GM13976 (cell line): Measurements from ENCODE around the gene RRBP1.

Source experiments
- DNase-seq: peaks from one replicate; pipeline ENCODE4 v3.0.0; 2012; ENCODE audit warnings: low spot score
- CTCF ChIP-seq: IDR thresholded peaks from 2 replicates; pipeline ENCODE4 v1.5.1; 2012; ENCODE audit warnings: borderline replicate concordance, mild to moderate bottlenecking; ENCODE audit not compliant: insufficient read depth; ENCODE audit errors: extremely low read depth, missing control alignments, control extremely low read depth
- in situ Hi-C: fragments of 300-500 bp; cut with MboI; formaldehyde crosslinking; loops from one replicate; pipeline ENCODE4 v1.12.0; 2022; ENCODE audit warnings: low sequenced_read_pairs, mixed read lengths, inconsistent platforms; ENCODE audit not compliant: unreplicated experiment

RRBP1 gene

GRCh38 chr20:17655865-17656479, 26.1 kb downstream of the RRBP1 start:
- TF ChIP-seq CTCF: no peak
- DNase-seq: peak; percentile 17
- in situ Hi-C loops: no loop called here

DNA sequence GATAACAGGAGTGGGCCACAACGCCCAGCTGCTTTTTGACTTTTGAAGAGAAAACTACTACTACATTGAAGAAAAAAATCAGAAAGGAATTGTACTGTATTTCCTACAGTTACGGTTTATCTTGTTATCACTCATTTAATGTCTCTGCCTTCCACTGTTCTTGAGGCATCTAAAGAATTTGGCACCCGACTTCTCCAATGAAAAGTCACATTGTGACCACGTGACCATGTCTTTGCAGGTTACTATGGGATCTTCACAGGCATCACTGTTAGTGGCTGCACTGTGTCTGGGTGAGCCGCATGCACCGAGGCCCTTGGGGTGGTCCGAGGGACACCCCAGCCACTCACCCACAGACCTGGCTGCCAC, 26.8 kb downstream of the RRBP1 start:
- no peak for TF ChIP-seq CTCF
- in situ Hi-C loops: no loop called here
- peak; percentile 14 for DNase-seq

- peak; percentile 32 for TF ChIP-seq CTCF
- peak; percentile 20 for DNase-seq
- in situ Hi-C loops: no loop called here
These were observed 27.3 kb downstream of the RRBP1 start for GRCh38 chr20:17654649-17655285.

GRCh38 chr20:17653835-17654648, 28.0 kb downstream of the RRBP1 start:
- no peak for TF ChIP-seq CTCF
- DNase-seq: peak; percentile 13
- in situ Hi-C loops: no loop called here

GRCh38 chr20:17652411-17652810, 29.6 kb downstream of the RRBP1 start:
- in situ Hi-C loops: no loop called here
- no peak for TF ChIP-seq CTCF
- peak; percentile 29 for DNase-seq

DNA sequence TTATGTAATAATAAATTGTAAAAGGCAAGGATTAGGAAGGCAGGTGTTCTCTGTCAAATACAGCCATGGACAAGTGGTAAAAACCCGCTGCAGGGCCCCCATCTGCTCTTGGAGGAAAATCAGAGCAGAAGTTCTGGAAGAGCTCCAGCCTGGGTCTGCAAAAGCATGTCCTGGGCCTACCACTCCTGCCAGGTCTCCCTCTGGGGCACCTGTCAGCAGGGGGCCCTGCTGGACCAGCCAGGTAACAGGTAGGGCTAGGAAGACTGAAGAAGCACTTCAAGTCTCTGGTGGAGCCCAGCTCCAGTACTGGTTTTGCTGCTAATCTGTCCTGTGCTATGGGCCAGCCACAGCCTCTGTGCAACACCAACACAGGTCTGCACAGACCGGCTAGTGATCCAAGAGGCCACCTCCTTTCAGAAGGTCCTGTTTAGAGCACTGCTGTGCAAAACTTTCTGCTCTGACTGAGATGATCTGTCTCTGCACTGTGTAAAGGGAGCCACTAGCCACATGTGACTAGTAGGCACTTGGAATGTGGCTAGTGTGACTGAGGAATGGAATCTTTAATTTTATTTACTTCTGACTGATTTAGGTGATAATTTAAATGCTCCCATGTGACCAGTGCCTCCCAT, 30.2 kb downstream of the RRBP1 start:
- peak; percentile 38 for DNase-seq
- in situ Hi-C loops: no loop called here
- peak; percentile 28 for TF ChIP-seq CTCF
